ENCODE measurements around the gene HOXC5. TPM values are rescaled to one million over a fixed set of nuclear protein-coding genes. Genes with fewer than 3 reads are reported as not detected.

The HOXC5 gene
- polyA plus RNA-seq, 5 donors: 0.16 to 0.40 (median 0.22) TPM; not detected in 1

DNA sequence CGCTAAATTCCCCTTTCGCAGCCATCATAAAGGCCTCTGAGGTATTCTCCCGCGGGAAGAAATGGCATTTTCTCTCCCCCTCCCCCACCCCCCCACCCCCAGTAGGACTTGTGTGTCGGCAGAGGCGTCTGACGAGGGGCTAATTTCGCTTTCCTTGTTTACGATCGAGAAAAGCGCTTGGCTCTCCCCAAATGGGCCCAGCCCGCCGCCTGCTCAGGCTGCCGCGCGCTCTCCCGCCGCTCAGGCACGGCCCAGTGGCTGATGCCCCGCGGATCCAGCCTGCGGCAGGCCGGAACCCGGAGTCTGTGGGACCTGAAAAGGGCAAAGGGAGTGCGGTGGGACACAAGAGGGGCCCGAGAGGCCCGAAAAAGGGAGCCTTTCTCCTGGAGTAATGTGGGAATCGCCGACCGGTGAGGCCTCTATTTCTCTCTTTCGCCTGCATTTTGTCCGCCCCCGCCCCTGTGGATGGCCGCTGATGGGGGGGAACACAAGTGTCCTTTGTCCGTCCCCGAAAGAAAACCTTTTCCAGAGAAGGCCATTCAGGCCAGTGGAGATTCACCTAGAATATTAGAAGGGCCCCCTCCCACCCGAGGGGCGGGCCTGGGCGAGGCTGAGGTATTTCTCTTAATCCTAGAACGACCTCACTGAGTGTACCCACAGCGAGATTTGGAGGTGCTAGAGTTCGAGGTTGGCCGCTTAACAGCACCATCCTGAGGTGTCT, 13.6 kb upstream of the HOXC5 start:
- no peak for DNase-seq

GRCh38 chr12:54019924-54020590, 12.8 kb upstream of the HOXC5 start:
- DNase-seq: no peak

DNA sequence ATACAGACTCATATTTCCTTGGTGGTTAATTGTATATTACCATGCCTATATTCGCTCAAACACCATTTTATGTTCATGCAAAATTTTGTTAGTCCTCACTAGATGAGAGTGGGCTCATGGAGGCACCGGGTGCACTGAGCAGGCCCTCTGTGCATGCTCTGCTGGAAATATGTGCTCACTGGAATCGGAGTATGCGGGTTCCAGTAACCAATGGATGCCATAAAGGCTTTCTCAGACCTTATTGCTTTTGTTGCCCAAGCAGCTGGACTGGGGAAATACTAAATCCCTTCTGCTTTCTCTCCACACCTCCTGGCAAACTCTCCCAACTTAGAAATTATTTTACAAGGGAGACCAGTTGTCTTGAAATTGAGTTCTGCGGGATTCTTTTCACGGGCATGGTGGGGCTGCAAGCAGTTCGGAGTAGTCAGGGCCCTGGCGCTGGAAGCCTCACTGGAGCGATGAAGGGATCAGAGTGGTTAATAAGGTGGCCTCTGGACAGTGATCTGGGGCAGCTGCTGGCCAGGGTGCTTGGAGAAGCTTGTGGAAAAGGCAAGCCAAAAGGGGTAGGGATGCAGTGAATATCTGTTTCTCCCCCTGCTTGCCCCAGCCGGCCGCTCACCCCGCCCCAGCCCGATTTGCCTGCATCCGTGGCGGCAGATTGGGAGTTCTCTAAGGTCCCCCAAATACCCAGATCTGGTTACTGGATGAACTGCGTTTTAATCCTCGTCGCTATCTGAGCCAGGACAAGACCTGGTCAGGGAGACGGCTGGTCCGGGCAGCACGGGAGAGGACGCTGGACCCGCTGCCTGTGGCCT, 12.1 kb upstream of the HOXC5 start:
- DNase-seq: no peak

DNA sequence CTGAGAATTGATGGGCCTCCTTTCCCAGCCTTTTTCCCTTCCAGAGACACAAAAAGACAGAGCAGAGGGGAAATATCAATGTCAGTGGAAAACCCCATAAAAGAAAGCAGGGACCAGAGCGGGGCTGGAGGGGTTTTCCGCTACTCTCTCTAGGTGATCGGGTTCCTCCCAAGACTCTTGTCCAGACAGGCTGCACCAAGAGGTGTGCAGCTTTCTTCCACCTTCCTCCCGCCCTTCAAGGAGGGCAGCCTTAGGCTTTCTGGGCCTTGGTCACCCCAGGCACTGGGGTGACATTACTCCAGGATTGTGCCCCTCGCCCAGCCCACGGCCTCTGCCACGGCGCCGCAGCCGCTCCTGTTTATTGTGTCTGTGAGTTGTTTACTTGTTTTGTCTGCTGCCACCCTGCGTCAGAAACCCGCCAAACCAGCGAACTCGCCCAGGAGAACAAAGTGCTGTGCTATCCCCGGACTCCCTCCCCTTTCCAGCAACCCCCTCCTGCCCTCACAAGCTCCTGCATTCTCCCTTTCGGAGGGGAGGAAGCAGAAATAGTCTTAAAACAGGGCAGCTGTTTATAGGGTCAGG, 11.3 kb upstream of the HOXC5 start:
- DNase-seq: no peak

GRCh38 chr12:54022960-54023884, 9.6 kb upstream of the HOXC5 start:
- no peak for DNase-seq

DNA sequence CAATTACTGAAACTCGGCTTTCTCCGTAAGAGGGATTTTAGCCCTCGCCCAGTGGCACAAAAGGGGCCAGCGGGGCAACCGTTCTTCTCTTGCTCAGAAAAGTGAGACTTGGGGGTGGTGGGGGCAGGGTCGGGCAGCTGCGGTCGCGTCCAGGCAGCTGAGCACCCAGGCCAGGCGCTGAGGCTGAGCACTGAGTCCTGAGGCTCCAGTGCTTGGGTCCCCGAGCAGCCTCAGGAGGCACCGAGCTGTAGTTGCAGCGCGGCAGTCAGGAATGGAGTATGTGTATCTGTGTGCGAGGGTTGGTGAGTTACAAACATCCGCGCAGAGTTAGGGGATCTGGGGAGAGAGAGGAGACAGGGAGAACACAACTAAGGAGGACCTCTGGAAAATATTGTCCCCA, 8.7 kb upstream of the HOXC5 start:
- no peak for DNase-seq

DNA sequence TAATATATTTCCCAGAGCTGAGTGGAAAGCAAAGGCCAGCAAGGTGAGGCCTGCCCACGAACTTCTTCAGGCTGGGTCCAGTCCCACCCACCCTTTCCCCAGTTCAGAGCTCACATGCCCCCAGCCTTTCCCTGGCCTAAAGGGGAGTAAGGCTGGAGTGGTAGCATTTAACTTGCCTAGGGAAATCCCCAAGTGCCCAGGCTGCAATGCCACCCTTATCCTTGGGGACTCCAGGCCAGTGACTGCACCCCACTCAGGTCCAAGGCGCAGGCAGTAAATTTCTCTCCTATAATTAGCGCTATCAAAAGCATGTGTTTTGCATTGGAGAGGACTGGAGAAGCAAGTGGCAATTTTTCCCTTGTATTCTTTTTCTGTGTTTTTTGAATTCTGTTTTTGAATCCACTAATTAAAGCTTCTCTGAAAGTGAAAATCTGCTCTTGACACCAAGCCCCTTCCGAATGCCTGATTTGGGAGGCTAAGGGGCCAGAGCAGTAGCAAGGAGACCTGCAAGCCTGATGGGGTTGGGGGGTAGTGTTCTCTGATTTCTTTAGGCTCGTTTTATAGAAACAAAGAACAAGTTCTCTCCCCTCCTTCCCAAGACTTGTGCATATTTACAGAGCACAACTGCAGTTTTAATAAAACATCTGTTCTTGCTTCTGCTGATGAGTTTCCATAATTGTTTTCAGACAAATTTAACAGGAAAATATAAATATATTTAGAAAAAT, 8.1 kb upstream of the HOXC5 start:
- DNase-seq: no peak

DNA sequence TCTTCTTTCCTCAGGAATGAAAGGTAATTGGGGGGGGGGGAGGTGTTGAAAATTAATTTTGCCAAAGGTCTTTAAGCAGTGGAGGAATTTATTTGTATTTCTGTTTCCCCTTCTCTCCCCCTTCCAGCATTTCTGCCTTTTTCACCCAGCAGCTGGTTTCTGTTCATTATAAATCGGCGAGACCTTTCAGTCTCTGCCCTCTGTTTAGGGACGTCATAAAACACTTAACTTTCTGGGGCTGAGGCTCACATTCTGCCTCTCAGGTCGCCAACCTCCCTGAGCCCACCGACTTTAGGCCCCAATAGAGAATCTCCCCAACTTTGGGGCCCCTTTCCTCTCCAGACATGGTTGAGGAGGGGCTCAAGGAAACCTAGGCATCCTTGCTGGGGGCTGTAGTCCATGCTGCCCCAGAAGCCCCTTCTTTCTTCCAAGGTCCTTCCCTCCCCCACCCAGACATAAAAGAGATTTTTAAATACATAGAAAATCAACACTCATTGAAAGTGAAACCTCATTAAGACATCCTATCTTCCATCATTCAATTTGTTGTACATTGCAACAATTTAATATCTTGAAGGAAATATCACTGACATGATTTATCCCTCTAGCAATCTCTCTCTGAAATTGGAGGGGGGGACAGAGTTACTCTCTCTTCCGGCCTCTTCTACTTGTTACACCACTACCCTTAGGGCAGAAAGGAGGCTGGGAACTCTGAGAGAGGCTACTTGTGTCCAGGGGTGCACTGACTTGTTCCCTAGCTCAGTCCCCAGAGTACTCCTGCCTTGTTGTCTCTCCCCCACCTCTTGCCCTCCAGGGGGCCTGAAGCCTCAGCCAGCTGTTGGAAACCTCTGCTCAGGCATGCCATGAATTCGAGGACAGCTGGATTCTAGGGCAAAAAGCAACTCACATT, 7.1 kb upstream of the HOXC5 start:
- no peak for DNase-seq

GRCh38 chr12:54026640-54027441, 6.0 kb upstream of the HOXC5 start:
- no peak for DNase-seq

- no peak for DNase-seq
Measured at GRCh38 chr12:54027442-54027786, 5.4 kb upstream of the HOXC5 start.

GRCh38 chr12:54028314-54029201, 4.3 kb upstream of the HOXC5 start, which contains the start of gene HOXC6:
TSS of gene HOXC6 (plus strand) at chr12:54028440. CDS start at chr12:54028522, 82 bp downstream.
- no peak for DNase-seq

DNA sequence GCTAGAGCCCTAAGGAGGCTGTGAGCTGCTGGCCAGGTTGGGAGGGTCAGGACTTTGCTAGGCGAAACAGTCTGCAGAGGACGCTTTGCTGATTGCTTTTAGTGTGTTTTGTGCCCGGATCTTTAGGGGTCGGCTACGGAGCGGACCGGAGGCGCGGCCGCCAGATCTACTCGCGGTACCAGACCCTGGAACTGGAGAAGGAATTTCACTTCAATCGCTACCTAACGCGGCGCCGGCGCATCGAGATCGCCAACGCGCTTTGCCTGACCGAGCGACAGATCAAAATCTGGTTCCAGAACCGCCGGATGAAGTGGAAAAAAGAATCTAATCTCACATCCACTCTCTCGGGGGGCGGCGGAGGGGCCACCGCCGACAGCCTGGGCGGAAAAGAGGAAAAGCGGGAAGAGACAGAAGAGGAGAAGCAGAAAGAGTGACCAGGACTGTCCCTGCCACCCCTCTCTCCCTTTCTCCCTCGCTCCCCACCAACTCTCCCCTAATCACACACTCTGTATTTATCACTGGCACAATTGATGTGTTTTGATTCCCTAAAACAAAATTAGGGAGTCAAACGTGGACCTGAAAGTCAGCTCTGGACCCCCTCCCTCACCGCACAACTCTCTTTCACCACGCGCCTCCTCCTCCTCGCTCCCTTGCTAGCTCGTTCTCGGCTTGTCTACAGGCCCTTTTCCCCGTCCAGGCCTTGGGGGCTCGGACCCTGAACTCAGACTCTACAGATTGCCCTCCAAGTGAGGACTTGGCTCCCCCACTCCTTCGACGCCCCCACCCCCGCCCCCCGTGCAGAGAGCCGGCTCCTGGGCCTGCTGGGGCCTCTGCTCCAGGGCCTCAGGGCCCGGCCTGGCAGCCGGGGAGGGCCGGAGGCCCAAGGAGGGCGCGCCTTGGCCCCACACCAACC, 3.1 kb upstream of the HOXC5 start:
- no peak for DNase-seq

- no peak for DNase-seq
Measured at GRCh38 chr12:54030442-54030801, 2.4 kb upstream of the HOXC5 start.

- DNase-seq: no peak
Measured at GRCh38 chr12:54030889-54031471, 1.9 kb upstream of the HOXC5 start.

GRCh38 chr12:54031480-54031879, 1.4 kb upstream of the HOXC5 start:
- DNase-seq: no peak

DNA sequence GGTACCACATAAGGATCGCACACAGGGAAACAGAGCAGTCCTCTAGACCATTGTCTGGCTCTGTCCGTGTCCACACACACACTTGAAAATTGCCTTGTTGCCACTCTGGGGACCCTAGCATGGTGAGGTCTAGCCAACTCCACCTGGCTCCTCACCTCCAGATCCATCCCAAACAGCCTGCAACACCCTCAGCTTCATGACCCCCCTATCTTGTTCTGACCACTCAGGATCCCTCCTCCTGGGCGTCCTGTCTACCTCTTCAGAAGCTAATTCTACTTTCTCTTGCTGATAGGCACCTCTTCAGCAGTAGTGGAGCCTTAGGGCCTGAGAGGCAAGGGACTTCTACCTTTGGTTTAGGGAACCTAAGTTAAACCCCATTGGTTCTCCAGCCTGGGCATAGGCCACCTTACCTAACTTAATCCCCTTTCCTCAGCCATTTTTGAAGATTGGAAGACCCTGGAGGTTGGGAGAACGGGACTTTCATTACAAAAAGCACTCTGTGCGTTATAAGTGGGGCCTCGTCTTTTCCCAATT, 697 bp upstream of the HOXC5 start:
- no peak for DNase-seq
